ENCODE measurements around the gene TANGO2. TPM values are rescaled to one million over a fixed set of nuclear protein-coding genes. Genes with fewer than 3 reads are reported as not detected.

Gene TANGO2
- total and polyA plus RNA-seq, 9 donors, result 11.0 to 17.5 (median 13.3) TPM

GRCh38 chr22:20000246-20001081, 20.4 kb upstream of the TANGO2 start:
- 86 to 92% (median 91%) methylated on average over 14 of the region's 14 CpGs for whole genome bisulfite sequencing, 3 donors
- no peak for DNase-seq

DNA sequence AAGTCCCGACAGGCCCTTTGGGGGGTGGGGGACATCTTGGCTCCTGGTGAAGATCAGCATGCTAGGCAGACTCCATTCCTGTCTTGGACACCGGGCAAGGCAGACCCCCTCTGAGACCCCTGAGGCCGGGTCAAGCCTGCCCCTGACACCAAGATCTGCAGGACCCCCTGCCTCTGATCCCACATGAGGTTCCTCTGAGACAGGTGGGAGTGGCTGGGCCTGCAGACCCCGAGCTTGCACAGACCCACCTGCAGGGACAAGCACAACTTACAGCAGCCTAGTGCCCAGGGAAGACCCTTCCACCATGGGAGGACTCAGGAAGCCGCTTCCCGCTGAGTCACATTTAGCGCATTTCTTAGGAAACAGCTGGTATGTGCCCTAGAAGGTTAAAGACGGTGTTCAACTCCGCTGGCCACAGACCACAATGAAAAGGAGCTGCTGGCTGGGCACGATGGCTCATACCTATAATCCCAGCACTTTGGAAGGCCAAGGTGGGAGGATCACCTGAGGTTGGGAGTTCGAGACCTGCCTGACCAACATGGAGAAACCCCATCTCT, 19.8 kb upstream of the TANGO2 start:
- no peak overlapping the region for H3K4me3 ChIP-seq
- TF ChIP-seq, protein P1, sequence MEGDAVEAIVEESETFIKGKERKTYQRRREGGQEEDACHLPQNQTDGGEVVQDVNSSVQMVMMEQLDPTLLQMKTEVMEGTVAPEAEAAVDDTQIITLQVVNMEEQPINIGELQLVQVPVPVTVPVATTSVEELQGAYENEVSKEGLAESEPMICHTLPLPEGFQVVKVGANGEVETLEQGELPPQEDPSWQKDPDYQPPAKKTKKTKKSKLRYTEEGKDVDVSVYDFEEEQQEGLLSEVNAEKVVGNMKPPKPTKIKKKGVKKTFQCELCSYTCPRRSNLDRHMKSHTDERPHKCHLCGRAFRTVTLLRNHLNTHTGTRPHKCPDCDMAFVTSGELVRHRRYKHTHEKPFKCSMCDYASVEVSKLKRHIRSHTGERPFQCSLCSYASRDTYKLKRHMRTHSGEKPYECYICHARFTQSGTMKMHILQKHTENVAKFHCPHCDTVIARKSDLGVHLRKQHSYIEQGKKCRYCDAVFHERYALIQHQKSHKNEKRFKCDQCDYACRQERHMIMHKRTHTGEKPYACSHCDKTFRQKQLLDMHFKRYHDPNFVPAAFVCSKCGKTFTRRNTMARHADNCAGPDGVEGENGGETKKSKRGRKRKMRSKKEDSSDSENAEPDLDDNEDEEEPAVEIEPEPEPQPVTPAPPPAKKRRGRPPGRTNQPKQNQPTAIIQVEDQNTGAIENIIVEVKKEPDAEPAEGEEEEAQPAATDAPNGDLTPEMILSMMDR (IDR thresholded peaks at IDR 0.05), result no peak
- TF ChIP-seq POLR2A (IDR thresholded peaks at IDR 0.05) (no peak), EP300 (IDR thresholded peaks at IDR 0.05) (no peak)
- 87 to 89% (median 89%) methylated on average over 9 to 11 of the region's 11 CpGs for WGBS, 3 donors
- H3K27me3 ChIP-seq, result no peaks in the 10 kb centered on the region
- no peaks in the 10 kb centered on the region for H3K36me3 ChIP-seq
- peaks cover 1% of the 10 kb centered on the region for H3K4me1 ChIP-seq (ENCODE audit: insufficient read depth)
- DNase-seq, result no peak
- intact Hi-C loops (cut with DNase I), result no loop called here
- no peak overlapping the region for H3K27ac ChIP-seq
- no peaks in the 10 kb centered on the region for H3K9me3 ChIP-seq

More at GRCh38 chr22:20000246-20001081, 20.4 kb upstream of the TANGO2 start:
- TF ChIP-seq EP300 (IDR thresholded peaks at IDR 0.05) (no peak), POLR2A (IDR thresholded peaks at IDR 0.05) (no peak)
- TF ChIP-seq, protein P1 (IDR thresholded peaks at IDR 0.05), result no peak
- Histone ChIP-seq H3K9me3 (no peaks in the 10 kb centered on the region), H3K27me3 (no peaks in the 10 kb centered on the region), H3K27ac (no peak overlapping the region), H3K4me1 (ENCODE audit: insufficient read depth) (peaks cover 5% of the 10 kb centered on the region), H3K4me3 (no peak overlapping the region), H3K36me3 (no peaks in the 10 kb centered on the region)
- intact Hi-C loops (cut with DNase I), result no loop called here

DNA sequence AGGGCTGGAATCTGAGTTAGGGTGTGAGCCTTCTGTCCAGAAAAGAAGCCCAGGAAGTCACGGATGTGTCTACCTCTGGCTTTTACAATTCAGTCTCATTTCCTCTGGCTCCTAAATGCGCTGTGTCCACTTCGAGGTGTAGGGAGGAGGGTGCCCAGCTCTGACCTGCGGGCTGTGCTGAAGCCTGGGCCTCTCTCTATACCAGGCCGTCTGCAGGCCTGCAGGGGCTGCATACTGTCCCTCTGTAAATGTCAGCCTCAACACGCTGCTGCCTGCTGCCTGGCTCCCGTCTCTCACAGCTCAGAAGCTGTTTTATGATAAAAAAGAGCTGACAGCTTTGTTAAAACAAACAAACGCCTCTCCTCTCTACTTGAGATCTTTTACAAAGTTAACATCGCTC, 18.8 kb upstream of the TANGO2 start:
- Histone ChIP-seq H3K27ac (no peak overlapping the region), H3K4me1 (ENCODE audit: insufficient read depth) (peaks cover 1% of the 10 kb centered on the region), H3K27me3 (no peaks in the 10 kb centered on the region), H3K9me3 (no peaks in the 10 kb centered on the region), H3K36me3 (no peaks in the 10 kb centered on the region), H3K4me3 (no peak overlapping the region)
- no peak for TF ChIP-seq EP300 (IDR thresholded peaks at IDR 0.05)
- TF ChIP-seq, protein P1 (IDR thresholded peaks at IDR 0.05), result no peak
- no peak for TF ChIP-seq POLR2A (IDR thresholded peaks at IDR 0.05)
- intact Hi-C loops (cut with DNase I), result no loop called here
- DNase-seq, result no peak
- 78 to 83% (median 82%) methylated on average over 9 of the region's 9 CpGs for WGBS, 3 donors

GRCh38 chr22:20002636-20003035, 18.3 kb upstream of the TANGO2 start:
- no peak for TF ChIP-seq POLR2A (IDR thresholded peaks at IDR 0.05)
- TF ChIP-seq, protein P1 (IDR thresholded peaks at IDR 0.05), result no peak
- TF ChIP-seq EP300 (IDR thresholded peaks at IDR 0.05), result no peak
- intact Hi-C loops (cut with DNase I), result no loop called here
- Histone ChIP-seq H3K27ac (no peak overlapping the region), H3K4me1 (ENCODE audit: insufficient read depth) (peaks cover 1% of the 10 kb centered on the region), H3K27me3 (no peaks in the 10 kb centered on the region), H3K4me3 (no peak overlapping the region), H3K9me3 (no peaks in the 10 kb centered on the region), H3K36me3 (no peaks in the 10 kb centered on the region)
- DNase-seq, result no peak
- 88 to 96% (median 94%) methylated on average over 2 of the region's 2 CpGs for WGBS, 3 donors
